Mammary epithelial cell (primary cell): ENCODE data around the gene SLC39A6.

Source experiments
- CTCF ChIP-seq, 2 donors: IDR thresholded peaks in 1 of 2; conservative IDR thresholded peaks in 1 of 2; 2 replicates each; pipeline ENCODE4 v1.5.1; 2011 to 2012; ENCODE audit warnings: inconsistent platforms in 2 of 2, low read length in 2 of 2, mild to moderate bottlenecking in 2 of 2, control low read depth in 1 of 2, low read depth in 1 of 2; ENCODE audit not compliant: insufficient read depth in 1 of 2; ENCODE audit errors: extremely low read depth in 1 of 2
- EZH2 ChIP-seq: IDR thresholded peaks from 2 replicates; pipeline ENCODE4 v1.6.1; 2012; ENCODE audit warnings: low read length, inconsistent platforms, borderline replicate concordance

DNA sequence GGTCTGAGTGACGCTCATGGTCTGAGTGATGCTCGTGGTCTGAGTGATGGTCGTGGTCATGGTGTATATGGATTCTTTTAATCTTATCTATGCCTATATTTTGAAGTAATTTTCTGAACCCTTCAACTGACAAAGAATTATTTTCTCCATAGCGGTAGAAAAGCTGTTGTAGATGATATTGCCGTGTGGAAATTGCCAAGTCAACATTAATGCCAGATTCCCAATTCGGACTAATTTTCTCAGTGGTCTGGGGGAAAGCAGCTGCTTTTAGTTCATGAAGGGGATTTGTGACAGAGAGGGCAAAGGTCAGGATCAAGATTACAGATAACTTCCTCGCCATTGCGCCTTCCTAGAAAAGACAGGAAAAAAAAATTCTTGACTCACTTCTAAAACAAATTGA lies 2.5 kb downstream of the SLC39A6 start:
- TF ChIP-seq CTCF (conservative IDR thresholded peaks at IDR 0.05 in 1 of 2, IDR thresholded peaks at IDR 0.05 in 1 of 2; ENCODE audit: extremely low read depth in 1 of 2, insufficient read depth in 1 of 2, low read depth in 1 of 2, low read length in 2 of 2): no peak
- TF ChIP-seq EZH2: no peak
